Breast epithelium (tissue), 3 donors: ENCODE results near the gene INAVA.

Experiments
- CTCF ChIP-seq, 3 donors: fragments of 450-650 bp; IDR thresholded peaks; one replicate each; pipeline ENCODE4 v1.5.1; 2016 to 2017; ENCODE audit warnings: antibody characterized with exemption in 3 of 3, mild to moderate bottlenecking in 3 of 3, moderate library complexity in 3 of 3
- POLR2A ChIP-seq: fragments of 450-650 bp; IDR thresholded peaks from one replicate; pipeline ENCODE4 v1.6.1; 2016; ENCODE audit warnings: antibody characterized with exemption, mild to moderate bottlenecking, moderate library complexity

- TF ChIP-seq CTCF (IDR thresholded peaks at IDR 0.05) (no peak), POLR2A (no peak)
Observed at GRCh38 chr1:200911361-200911760, 16.7 kb downstream of the INAVA start.
